HepG2 (cell line): ENCODE data around the gene DSG2. TPM values are rescaled to one million over a fixed set of nuclear protein-coding genes. Genes with fewer than 3 reads are reported as not detected.

Source experiments
- ADNP ChIP-seq: sonication (generic); formaldehyde crosslinking; IDR thresholded peaks from 2 replicates; pipeline ENCODE4 v1.4.0; 2020; ENCODE audit warnings: missing genetic modification reagents
- CEBPB ChIP-seq: IDR thresholded peaks from 2 replicates; pipeline ENCODE4 v1.6.1; 2011; ENCODE audit warnings: low read depth, low read length, improper control_type of control experiment, borderline replicate concordance
- FOSL2 ChIP-seq: sonication (generic); formaldehyde crosslinking; IDR thresholded peaks from 2 replicates; pipeline ENCODE4 v1.4.0; 2020; ENCODE audit warnings: missing genetic modification reagents
- FOXA1 ChIP-seq, 2 experiments: fragments of 450-650 bp in 1 of 2; sonication (generic) in 1 of 2; formaldehyde crosslinking in 1 of 2; IDR thresholded peaks; 2 replicates each; pipeline versions ENCODE4 v1.4.0 to v1.6.1; 2016 to 2020; ENCODE audit warnings: missing genetic modification reagents in 1 of 2
- FOXA3 ChIP-seq: IDR thresholded peaks from 2 replicates; pipeline ENCODE4 v1.6.1; 2016; ENCODE audit warnings: missing genetic modification reagents, missing compliant biosample characterization
- GATAD2A ChIP-seq: IDR thresholded peaks from 2 replicates; pipeline ENCODE4 v1.6.1; 2016
- JUN ChIP-seq: sonication (generic); formaldehyde crosslinking; IDR thresholded peaks from 2 replicates; pipeline ENCODE4 v1.4.0; 2020; ENCODE audit warnings: mild to moderate bottlenecking, missing genetic modification reagents
- MIER3 ChIP-seq: IDR thresholded peaks from 2 replicates; pipeline ENCODE4 v1.6.1; 2016; ENCODE audit warnings: missing compliant biosample characterization, borderline replicate concordance
- RELA ChIP-seq: sonication (generic); formaldehyde crosslinking; IDR thresholded peaks from 2 replicates; pipeline ENCODE4 v1.4.0; 2020; ENCODE audit warnings: missing genetic modification reagents
- SMYD3 ChIP-seq: sonication (generic); formaldehyde crosslinking; IDR thresholded peaks from 2 replicates; pipeline ENCODE4 v1.8.1; 2023; ENCODE audit warnings: mild to moderate bottlenecking, missing genetic modification reagents
- TCF7 ChIP-seq: sonication (generic); IDR thresholded peaks from 2 replicates; pipeline ENCODE4 v1.6.1; 2016; ENCODE audit warnings: antibody characterized with exemption, low read depth
- THYN1 ChIP-seq: sonication (generic); formaldehyde crosslinking; IDR thresholded peaks from 2 replicates; pipeline ENCODE4 v1.8.1; 2023; ENCODE audit warnings: low read depth, mild to moderate bottlenecking, moderate library complexity, missing genetic modification reagents, borderline replicate concordance
- TIGD3 ChIP-seq: sonication (generic); formaldehyde crosslinking; IDR thresholded peaks from 2 replicates; pipeline ENCODE4 v1.5.1; 2020; ENCODE audit warnings: mild to moderate bottlenecking, missing genetic modification reagents, borderline replicate concordance
- TSC22D2 ChIP-seq: sonication (generic); formaldehyde crosslinking; IDR thresholded peaks from 2 replicates; pipeline ENCODE4 v1.5.1; 2020; ENCODE audit warnings: missing genetic modification reagents, mild to moderate bottlenecking, borderline replicate concordance
- U2AF2 ChIP-seq: fragments of 200-400 bp; formaldehyde crosslinking; IDR thresholded peaks from 2 replicates; pipeline ENCODE4 v1.6.1; 2017; ENCODE audit warnings: low read depth, mild to moderate bottlenecking, low read length
- ZBTB3 ChIP-seq: sonication (generic); formaldehyde crosslinking; IDR thresholded peaks from 2 replicates; pipeline ENCODE4 v1.4.0; 2020; ENCODE audit warnings: low read depth, mild to moderate bottlenecking, moderate library complexity, missing genetic modification reagents, borderline replicate concordance
- ZFP36L1 ChIP-seq: sonication (generic); formaldehyde crosslinking; IDR thresholded peaks from 2 replicates; pipeline ENCODE4 v1.8.0; 2022; ENCODE audit warnings: mild to moderate bottlenecking, missing genetic modification reagents, moderate library complexity
- ZFP62 ChIP-seq: sonication (generic); formaldehyde crosslinking; IDR thresholded peaks from 2 replicates; pipeline ENCODE4 v1.4.0; 2020; ENCODE audit warnings: missing genetic modification reagents
- ZIK1 ChIP-seq: sonication (generic); formaldehyde crosslinking; IDR thresholded peaks from 2 replicates; pipeline ENCODE4 v1.5.0; 2020; ENCODE audit warnings: mild to moderate bottlenecking, low read depth, missing genetic modification reagents, borderline replicate concordance
- ZKSCAN1 ChIP-seq: fragments of 150-350 bp; IDR thresholded peaks from 2 replicates; pipeline ENCODE4 v1.6.1; 2014; ENCODE audit warnings: low read length
- ZNF124 ChIP-seq: sonication (generic); formaldehyde crosslinking; IDR thresholded peaks from 2 replicates; pipeline ENCODE4 v1.4.0; 2020; ENCODE audit warnings: missing genetic modification reagents
- ZNF317 ChIP-seq: sonication (generic); formaldehyde crosslinking; IDR thresholded peaks from 2 replicates; pipeline ENCODE4 v1.5.0; 2020; ENCODE audit warnings: mild to moderate bottlenecking, missing genetic modification reagents
- ZNF430 ChIP-seq: sonication (generic); formaldehyde crosslinking; IDR thresholded peaks from 2 replicates; pipeline ENCODE4 v1.9.0; 2021; ENCODE audit warnings: mild to moderate bottlenecking, missing genetic modification reagents
- ZNF468 ChIP-seq: sonication (generic); formaldehyde crosslinking; IDR thresholded peaks from 2 replicates; pipeline ENCODE4 v1.8.0; 2022; ENCODE audit warnings: mild to moderate bottlenecking, moderate library complexity, missing genetic modification reagents
- ZNF563 ChIP-seq: sonication (generic); formaldehyde crosslinking; IDR thresholded peaks from 2 replicates; pipeline ENCODE4 v1.8.0; 2022; ENCODE audit warnings: mild to moderate bottlenecking, moderate library complexity, missing genetic modification reagents
- ZNF766 ChIP-seq: sonication (generic); formaldehyde crosslinking; IDR thresholded peaks from 2 replicates; pipeline ENCODE4 v1.5.0; 2020; ENCODE audit warnings: missing genetic modification reagents, borderline replicate concordance
- ZNF781 ChIP-seq: sonication (generic); formaldehyde crosslinking; IDR thresholded peaks from 2 replicates; pipeline ENCODE4 v1.5.1; 2020; ENCODE audit warnings: borderline replicate concordance, mild to moderate bottlenecking, missing genetic modification reagents; ENCODE audit errors: not compliant biosample characterization
- ZSCAN12 ChIP-seq: sonication (generic); formaldehyde crosslinking; IDR thresholded peaks from 2 replicates; pipeline ENCODE4 v1.9.0; 2021; ENCODE audit warnings: mild to moderate bottlenecking, missing genetic modification reagents
- polyA plus RNA-seq, 8 experiments: library from polyadenylated mRNA; depleted of rRNA in 3 of 8; stranded (reverse) in 7 of 8; unstranded in 1 of 8; fragments of >200 nt; fragmentation: Illumina TruSeq in 4 of 8; extraction: Trizol in 4 of 8; gene quantifications; 2 replicates each; pipeline versions ENCODE4 v1.2.1 to v1.2.3, GENCODE V29; 2011 to 2016; ENCODE audit warnings: low read depth in 4 of 8, missing spikeins in 1 of 8, mixed read lengths in 1 of 8; ENCODE audit not compliant: insufficient read depth in 1 of 8
- total RNA-seq, 5 experiments: library from RNA; depleted of rRNA; stranded (reverse); fragments of >200 nt; fragmentation: Illumina TruSeq; extraction: Trizol; gene quantifications; 2 replicates each; pipeline ENCODE4 v1.2.3, GENCODE V29; 2016; ENCODE audit warnings: low read depth in 1 of 5
- TF ChIP-seq, protein P1 (sequence below): sonication (generic); formaldehyde crosslinking; IDR thresholded peaks from 2 replicates; pipeline ENCODE4 v1.8.0; 2022; ENCODE audit warnings: mild to moderate bottlenecking, missing genetic modification reagents; ENCODE audit not compliant: insufficient replicate concordance
- TF ChIP-seq, protein P2 (sequence below): sonication (generic); formaldehyde crosslinking; IDR thresholded peaks from 2 replicates; pipeline ENCODE4 v1.9.0; 2022; ENCODE audit warnings: missing genetic modification reagents, mild to moderate bottlenecking, borderline replicate concordance

Gene DSG2
- total and polyA plus RNA-seq, 2 of the 13 experiments (the other 11 are each of a cell fraction or from before 2014, with no cell fraction given) = 23.3 to 66.7 TPM

GRCh38 chr18:31509571-31509970 is 11.6 kb downstream of the DSG2 start (continued):
- TF ChIP-seq, protein P1, sequence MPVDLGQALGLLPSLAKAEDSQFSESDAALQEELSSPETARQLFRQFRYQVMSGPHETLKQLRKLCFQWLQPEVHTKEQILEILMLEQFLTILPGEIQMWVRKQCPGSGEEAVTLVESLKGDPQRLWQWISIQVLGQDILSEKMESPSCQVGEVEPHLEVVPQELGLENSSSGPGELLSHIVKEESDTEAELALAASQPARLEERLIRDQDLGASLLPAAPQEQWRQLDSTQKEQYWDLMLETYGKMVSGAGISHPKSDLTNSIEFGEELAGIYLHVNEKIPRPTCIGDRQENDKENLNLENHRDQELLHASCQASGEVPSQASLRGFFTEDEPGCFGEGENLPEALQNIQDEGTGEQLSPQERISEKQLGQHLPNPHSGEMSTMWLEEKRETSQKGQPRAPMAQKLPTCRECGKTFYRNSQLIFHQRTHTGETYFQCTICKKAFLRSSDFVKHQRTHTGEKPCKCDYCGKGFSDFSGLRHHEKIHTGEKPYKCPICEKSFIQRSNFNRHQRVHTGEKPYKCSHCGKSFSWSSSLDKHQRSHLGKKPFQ = no peak
- TF ChIP-seq ZNF124 = no peak
- TF ChIP-seq FOXA1 (IDR thresholded peaks at IDR 0.05) = no peak
- TF ChIP-seq FOXA1 (CRISPR knock-in tag; IDR thresholded peaks at IDR 0.05) = 0 out of 2 replicates have a peak, but pooled peaks have one; percentile 7
- TF ChIP-seq ZNF317 (CRISPR knock-in tag) = no peak
- no peak for TF ChIP-seq THYN1 (CRISPR knock-in tag)
- no peak for TF ChIP-seq ZNF766 (CRISPR knock-in tag)
- TF ChIP-seq TIGD3 (CRISPR knock-in tag) = no peak
- no peak for TF ChIP-seq SMYD3
- TF ChIP-seq ZKSCAN1 = no peak
- TF ChIP-seq ZNF563 (CRISPR knock-in tag) = no peak
- TF ChIP-seq ZSCAN12 (CRISPR knock-in tag) = no peak
- no peak for TF ChIP-seq ZNF781 (CRISPR knock-in tag)
- TF ChIP-seq FOXA3 (CRISPR knock-in tag) = 0 out of 2 replicates have a peak, but pooled peaks have one; percentile 9
- TF ChIP-seq U2AF2 = no peak
- no peak for TF ChIP-seq ZFP62 (CRISPR knock-in tag)
- TF ChIP-seq ZNF430 (CRISPR knock-in tag) = no peak
- TF ChIP-seq GATAD2A = 0 out of 2 replicates have a peak, but pooled peaks have one; percentile 28
- TF ChIP-seq, protein P2, sequence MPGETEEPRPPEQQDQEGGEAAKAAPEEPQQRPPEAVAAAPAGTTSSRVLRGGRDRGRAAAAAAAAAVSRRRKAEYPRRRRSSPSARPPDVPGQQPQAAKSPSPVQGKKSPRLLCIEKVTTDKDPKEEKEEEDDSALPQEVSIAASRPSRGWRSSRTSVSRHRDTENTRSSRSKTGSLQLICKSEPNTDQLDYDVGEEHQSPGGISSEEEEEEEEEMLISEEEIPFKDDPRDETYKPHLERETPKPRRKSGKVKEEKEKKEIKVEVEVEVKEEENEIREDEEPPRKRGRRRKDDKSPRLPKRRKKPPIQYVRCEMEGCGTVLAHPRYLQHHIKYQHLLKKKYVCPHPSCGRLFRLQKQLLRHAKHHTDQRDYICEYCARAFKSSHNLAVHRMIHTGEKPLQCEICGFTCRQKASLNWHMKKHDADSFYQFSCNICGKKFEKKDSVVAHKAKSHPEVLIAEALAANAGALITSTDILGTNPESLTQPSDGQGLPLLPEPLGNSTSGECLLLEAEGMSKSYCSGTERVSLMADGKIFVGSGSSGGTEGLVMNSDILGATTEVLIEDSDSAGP (CRISPR knock-in tag) = no peak
- no peak for TF ChIP-seq RELA
- TF ChIP-seq CEBPB = no peak
- TF ChIP-seq ADNP = no peak
- no peak for TF ChIP-seq ZFP36L1
- TF ChIP-seq ZIK1 (CRISPR knock-in tag) = no peak
- no peak for TF ChIP-seq ZNF468 (CRISPR knock-in tag)
- TF ChIP-seq JUN = no peak
- TF ChIP-seq FOSL2 (CRISPR knock-in tag) = 0 out of 2 replicates have a peak, but pooled peaks have one; percentile 4
- no peak for TF ChIP-seq TCF7
- TF ChIP-seq ZBTB3 = no peak
- TF ChIP-seq TSC22D2 (CRISPR knock-in tag) = no peak
- no peak for TF ChIP-seq MIER3 (CRISPR knock-in tag)
